Prostate gland (tissue), 2 donors: ENCODE results near the gene RNF7.

ENCODE experiments used
- POLR2A ChIP-seq: fragments of 450-650 bp; IDR thresholded peaks from one replicate; pipeline ENCODE4 v1.6.1; 2016; ENCODE audit warnings: antibody characterized with exemption, mild to moderate bottlenecking
- POLR2AphosphoS5 ChIP-seq: sonication (generic); formaldehyde crosslinking; IDR thresholded peaks from one replicate; pipeline ENCODE4 v1.6.1; 2017; ENCODE audit warnings: antibody characterized with exemption
- TF ChIP-seq, protein P1 (sequence below), 4 experiments: fragments of 200-600 bp in 2 of 4; fragments of 450-650 bp in 2 of 4; sonication (generic) in 2 of 4; IDR thresholded peaks; 1 replicate in 3 of 4; 2 replicates in 1 of 4; pipeline ENCODE4 v1.5.1; 2016 to 2019; ENCODE audit warnings: antibody characterized with exemption in 4 of 4, mild to moderate bottlenecking in 2 of 4, moderate library complexity in 2 of 4

DNA sequence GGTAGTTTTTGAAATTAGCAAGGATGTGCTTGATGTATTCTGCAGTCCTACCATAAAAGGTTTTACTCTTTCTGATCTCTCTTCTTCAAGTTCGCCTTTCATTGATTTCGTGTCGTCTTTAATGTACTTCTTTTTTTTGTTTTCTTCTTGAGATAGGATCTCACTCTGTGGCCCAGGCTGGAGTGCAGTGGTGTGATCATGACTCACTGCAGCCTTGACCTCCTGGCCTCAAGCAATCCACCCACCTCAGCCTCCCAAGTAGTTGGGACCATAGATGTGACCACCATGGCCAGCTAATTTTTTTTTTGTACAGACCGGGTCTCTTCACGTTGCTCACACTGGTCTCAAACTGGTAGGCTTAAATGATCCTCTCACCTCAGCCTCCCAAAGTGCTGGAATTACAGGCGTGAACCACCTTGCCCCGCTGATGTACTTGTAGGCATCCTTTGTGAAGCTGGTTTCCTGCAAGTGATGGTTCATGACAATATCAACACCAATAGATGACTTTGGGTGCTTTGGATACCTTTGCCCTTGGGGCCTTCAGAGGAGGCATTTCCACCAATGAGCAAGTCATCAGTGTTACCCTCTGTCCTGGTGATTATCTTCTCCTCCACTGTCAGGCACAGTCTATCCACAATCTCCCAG, 28.9 kb upstream of the RNF7 start:
- TF ChIP-seq, protein P1, sequence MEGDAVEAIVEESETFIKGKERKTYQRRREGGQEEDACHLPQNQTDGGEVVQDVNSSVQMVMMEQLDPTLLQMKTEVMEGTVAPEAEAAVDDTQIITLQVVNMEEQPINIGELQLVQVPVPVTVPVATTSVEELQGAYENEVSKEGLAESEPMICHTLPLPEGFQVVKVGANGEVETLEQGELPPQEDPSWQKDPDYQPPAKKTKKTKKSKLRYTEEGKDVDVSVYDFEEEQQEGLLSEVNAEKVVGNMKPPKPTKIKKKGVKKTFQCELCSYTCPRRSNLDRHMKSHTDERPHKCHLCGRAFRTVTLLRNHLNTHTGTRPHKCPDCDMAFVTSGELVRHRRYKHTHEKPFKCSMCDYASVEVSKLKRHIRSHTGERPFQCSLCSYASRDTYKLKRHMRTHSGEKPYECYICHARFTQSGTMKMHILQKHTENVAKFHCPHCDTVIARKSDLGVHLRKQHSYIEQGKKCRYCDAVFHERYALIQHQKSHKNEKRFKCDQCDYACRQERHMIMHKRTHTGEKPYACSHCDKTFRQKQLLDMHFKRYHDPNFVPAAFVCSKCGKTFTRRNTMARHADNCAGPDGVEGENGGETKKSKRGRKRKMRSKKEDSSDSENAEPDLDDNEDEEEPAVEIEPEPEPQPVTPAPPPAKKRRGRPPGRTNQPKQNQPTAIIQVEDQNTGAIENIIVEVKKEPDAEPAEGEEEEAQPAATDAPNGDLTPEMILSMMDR (IDR thresholded peaks at IDR 0.05): no peak
- no peak for TF ChIP-seq POLR2A
- TF ChIP-seq POLR2AphosphoS5: no peak
